ENCODE measurements around the gene SDHA.

Gene SDHA

DNA sequence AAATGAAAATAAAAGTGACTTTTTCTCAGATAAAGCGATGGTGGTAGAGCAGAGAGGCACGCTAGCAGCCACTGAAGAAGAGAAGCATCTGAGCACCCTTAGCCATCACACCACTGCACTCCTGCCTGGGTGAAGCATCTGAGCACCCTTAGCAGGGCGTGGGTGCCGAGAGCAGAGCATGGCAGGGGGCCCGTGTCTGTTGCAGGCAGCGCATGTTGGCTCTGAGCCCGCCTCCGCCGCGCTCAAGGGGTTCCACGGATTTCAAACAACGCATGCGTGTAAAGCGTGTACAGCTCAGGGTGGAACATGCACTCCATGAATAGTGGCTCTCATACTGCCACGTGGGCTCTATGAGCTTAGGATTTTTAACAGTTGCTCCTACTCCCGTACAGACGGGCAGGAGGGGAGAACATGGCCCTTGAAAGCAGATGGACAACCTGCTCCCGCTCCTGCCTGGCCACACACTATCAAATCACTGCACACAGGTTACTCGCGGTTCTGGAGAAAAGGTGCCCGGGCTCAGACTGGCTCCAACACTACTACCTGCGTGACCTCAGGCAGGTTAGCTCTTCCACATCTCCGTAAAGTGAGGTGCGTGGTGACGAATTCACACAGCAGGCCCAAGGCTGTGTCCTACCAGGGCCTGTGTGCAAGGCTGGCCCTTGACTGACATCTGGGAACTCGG, 14.7 kb upstream of the SDHA start:
- H3K4me3 ChIP-seq (replicated peaks; ENCODE audit: low read depth, low read length): no peak overlapping the region
- TF ChIP-seq, protein P1, sequence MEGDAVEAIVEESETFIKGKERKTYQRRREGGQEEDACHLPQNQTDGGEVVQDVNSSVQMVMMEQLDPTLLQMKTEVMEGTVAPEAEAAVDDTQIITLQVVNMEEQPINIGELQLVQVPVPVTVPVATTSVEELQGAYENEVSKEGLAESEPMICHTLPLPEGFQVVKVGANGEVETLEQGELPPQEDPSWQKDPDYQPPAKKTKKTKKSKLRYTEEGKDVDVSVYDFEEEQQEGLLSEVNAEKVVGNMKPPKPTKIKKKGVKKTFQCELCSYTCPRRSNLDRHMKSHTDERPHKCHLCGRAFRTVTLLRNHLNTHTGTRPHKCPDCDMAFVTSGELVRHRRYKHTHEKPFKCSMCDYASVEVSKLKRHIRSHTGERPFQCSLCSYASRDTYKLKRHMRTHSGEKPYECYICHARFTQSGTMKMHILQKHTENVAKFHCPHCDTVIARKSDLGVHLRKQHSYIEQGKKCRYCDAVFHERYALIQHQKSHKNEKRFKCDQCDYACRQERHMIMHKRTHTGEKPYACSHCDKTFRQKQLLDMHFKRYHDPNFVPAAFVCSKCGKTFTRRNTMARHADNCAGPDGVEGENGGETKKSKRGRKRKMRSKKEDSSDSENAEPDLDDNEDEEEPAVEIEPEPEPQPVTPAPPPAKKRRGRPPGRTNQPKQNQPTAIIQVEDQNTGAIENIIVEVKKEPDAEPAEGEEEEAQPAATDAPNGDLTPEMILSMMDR (IDR thresholded peaks at IDR 0.05; ENCODE audit: insufficient read depth, low read length, poor library complexity, severe bottlenecking): no peak
- DNase-seq (ENCODE audit: extremely low read depth, insufficient read length): no peak
- peaks cover 13% of the 10 kb centered on the region for H3K36me3 ChIP-seq (ENCODE audit: control insufficient read depth, insufficient read depth, low read length)
- no peaks in the 10 kb centered on the region for H3K27me3 ChIP-seq (replicated peaks; ENCODE audit: control insufficient read depth, insufficient read depth, low read length)

DNA sequence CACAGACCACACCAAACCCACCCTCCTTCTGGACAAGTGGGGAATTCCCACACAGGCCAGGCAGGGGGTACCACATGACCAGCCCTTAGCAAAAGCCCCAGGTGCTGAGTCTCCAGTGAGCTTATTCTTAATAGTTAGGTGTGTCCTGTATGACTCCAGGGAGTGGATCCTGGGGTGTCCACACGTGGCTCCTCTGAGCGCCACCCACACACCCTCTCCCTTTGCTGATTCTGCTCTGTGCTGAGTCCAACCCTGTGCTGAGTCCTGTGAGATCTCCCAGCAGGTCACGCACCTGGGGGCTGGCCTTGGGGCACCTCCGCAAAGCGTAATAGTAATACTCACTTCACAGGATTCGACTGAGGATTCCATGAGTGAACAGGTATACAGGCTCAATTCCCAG, 14.1 kb upstream of the SDHA start:
- Histone ChIP-seq H3K27me3 (replicated peaks; ENCODE audit: control insufficient read depth, insufficient read depth, low read length) (no peaks in the 10 kb centered on the region), H3K36me3 (ENCODE audit: control insufficient read depth, insufficient read depth, low read length) (peaks cover 13% of the 10 kb centered on the region), H3K4me3 (replicated peaks; ENCODE audit: low read depth, low read length) (no peak overlapping the region)
- TF ChIP-seq, protein P1 (IDR thresholded peaks at IDR 0.05; ENCODE audit: insufficient read depth, low read length, poor library complexity, severe bottlenecking): no peak
- no peak for DNase-seq (ENCODE audit: extremely low read depth, insufficient read length)

DNA sequence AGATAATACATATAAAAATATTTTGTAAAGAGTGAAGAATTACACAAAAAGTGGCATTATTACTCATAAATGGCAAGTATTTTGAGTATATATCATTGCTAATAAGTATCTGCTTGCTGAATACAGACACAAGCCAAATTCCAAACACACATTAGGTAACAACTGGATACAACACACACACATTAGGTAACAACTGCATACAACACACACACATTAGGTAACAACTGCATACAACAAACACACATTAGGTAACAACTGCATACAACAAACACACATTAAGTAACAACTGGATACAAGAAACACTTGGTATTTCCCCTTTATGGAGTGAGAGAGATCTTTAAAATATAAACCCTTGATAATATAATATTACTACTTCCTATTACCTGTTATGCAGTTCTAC, 13.7 kb upstream of the SDHA start:
- no peak for DNase-seq (ENCODE audit: extremely low read depth, insufficient read length)
- Histone ChIP-seq H3K4me3 (replicated peaks; ENCODE audit: low read depth, low read length) (no peak overlapping the region), H3K27me3 (replicated peaks; ENCODE audit: control insufficient read depth, insufficient read depth, low read length) (no peaks in the 10 kb centered on the region), H3K36me3 (ENCODE audit: control insufficient read depth, insufficient read depth, low read length) (peaks cover 13% of the 10 kb centered on the region)
- TF ChIP-seq, protein P1 (IDR thresholded peaks at IDR 0.05; ENCODE audit: insufficient read depth, low read length, poor library complexity, severe bottlenecking): no peak

DNA sequence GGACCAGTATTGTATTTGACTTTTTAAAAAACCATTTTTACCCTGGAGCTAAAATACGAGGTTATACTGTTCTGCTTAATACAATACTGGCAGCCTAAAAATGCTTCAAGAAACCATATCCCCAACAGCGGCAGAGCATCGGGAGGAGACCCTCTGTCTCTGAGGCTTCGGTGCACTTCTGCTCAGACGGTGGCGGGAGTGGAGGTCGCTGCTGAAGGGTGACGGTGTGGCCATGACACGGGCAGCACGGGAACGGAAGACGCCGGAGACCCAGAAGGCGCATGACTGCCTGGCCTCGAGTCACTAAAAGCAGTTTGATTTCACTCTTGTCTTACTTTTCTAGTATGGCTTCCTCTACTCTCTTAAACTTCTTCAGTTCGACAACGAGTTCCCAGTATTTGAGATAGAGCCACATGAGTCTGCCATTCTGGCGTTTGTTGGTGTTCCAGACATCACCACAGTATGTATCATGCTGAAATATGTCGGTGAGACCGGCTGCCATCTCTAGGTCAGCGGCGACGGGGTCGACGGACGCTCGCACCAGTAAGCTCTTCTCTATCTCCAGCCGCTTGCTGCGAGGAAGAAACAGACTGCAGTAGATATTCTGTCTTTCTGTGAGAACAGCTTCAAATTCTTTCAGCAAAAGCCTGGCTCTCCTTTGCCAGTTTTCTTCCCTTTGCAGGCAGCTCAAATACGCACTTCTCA, 13.0 kb upstream of the SDHA start:
- TF ChIP-seq, protein P1 (IDR thresholded peaks at IDR 0.05; ENCODE audit: insufficient read depth, low read length, poor library complexity, severe bottlenecking): no peak
- H3K36me3 ChIP-seq (ENCODE audit: control insufficient read depth, insufficient read depth, low read length): peaks cover 13% of the 10 kb centered on the region
- no peak overlapping the region for H3K4me3 ChIP-seq (replicated peaks; ENCODE audit: low read depth, low read length)

DNA sequence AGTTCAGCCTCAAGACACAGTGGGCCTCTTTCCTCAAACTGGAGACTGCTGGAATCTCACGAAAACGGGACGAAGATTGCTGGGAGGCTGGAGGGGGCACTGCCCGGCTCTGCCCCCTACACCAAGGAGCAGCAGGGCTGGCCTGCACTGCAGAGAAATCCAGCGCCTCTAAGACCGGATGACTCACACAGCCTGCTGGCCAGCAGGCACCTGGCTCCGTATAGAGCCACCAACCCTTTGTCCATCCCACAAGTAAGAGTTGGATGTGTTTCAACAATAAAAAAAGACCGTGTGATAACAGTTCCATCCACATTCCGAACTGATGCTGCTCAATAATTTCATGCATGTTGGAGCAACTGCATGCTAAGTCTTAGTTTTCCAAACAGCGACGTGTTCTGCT, 11.7 kb upstream of the SDHA start:
- Histone ChIP-seq H3K4me3 (replicated peaks; ENCODE audit: low read depth, low read length) (no peak overlapping the region), H3K27me3 (replicated peaks; ENCODE audit: control insufficient read depth, insufficient read depth, low read length) (no peaks in the 10 kb centered on the region), H3K36me3 (ENCODE audit: control insufficient read depth, insufficient read depth, low read length) (peaks cover 13% of the 10 kb centered on the region)
- TF ChIP-seq, protein P1 (IDR thresholded peaks at IDR 0.05; ENCODE audit: insufficient read depth, low read length, poor library complexity, severe bottlenecking): no peak
- DNase-seq (ENCODE audit: extremely low read depth, insufficient read length): no peak

More for the DNA sequence above, 13.0 kb upstream of the SDHA start:
- no peaks in the 10 kb centered on the region for H3K27me3 ChIP-seq (replicated peaks; ENCODE audit: control insufficient read depth, insufficient read depth, low read length)
- no peak for DNase-seq (ENCODE audit: extremely low read depth, insufficient read length)

Data from GM06990 (cell line).